Upper lobe of left lung (tissue), 4 donors: ENCODE measurements around the gene CCL1.

Source experiments
- CTCF ChIP-seq, 6 experiments: fragments of 450-650 bp in 4 of 6; fragments of 200-600 bp in 2 of 6; sonication (generic) in 2 of 6; IDR thresholded peaks; one replicate each; pipeline ENCODE4 v1.5.1; 2016 to 2019; ENCODE audit warnings: antibody characterized with exemption in 6 of 6
- EP300 ChIP-seq, 4 donors: sonication (generic); formaldehyde crosslinking; IDR thresholded peaks; one replicate each; pipeline ENCODE4 v1.5.1; 2017; ENCODE audit warnings: antibody characterized with exemption in 4 of 4, control low read depth in 2 of 4
- POLR2A ChIP-seq, 4 donors: fragments of 450-650 bp; IDR thresholded peaks; one replicate each; pipeline ENCODE4 v1.5.1; 2016 to 2017; ENCODE audit warnings: antibody characterized with exemption in 4 of 4, mild to moderate bottlenecking in 2 of 4
- POLR2AphosphoS5 ChIP-seq, 2 donors: sonication (generic); formaldehyde crosslinking; IDR thresholded peaks; one replicate each; pipeline ENCODE4 v1.5.1; 2017; ENCODE audit warnings: antibody characterized with exemption in 2 of 2

GRCh38 chr17:34400301-34400931 is 37.4 kb upstream of the CCL1 start:
- TF ChIP-seq CTCF (IDR thresholded peaks at IDR 0.05) (no peak), EP300 (IDR thresholded peaks at IDR 0.05) (no peak), POLR2A (IDR thresholded peaks at IDR 0.05) (no peak), POLR2AphosphoS5 (IDR thresholded peaks at IDR 0.05) (no peak)
